NCI-H2107 treated with DMSO at 0.1 percent for 48 hours (cell line): ENCODE measurements around the gene TRIM44.
A peak's percentile ranks its signal among the peaks of the same experiment; 100 is the strongest.

Experiments
- DNase-seq: peaks from one replicate; lab custom pipeline; 2025; ENCODE audit not compliant: unreplicated experiment; lab: John Stamatoyannopoulos, UW

TRIM44 gene

DNA sequence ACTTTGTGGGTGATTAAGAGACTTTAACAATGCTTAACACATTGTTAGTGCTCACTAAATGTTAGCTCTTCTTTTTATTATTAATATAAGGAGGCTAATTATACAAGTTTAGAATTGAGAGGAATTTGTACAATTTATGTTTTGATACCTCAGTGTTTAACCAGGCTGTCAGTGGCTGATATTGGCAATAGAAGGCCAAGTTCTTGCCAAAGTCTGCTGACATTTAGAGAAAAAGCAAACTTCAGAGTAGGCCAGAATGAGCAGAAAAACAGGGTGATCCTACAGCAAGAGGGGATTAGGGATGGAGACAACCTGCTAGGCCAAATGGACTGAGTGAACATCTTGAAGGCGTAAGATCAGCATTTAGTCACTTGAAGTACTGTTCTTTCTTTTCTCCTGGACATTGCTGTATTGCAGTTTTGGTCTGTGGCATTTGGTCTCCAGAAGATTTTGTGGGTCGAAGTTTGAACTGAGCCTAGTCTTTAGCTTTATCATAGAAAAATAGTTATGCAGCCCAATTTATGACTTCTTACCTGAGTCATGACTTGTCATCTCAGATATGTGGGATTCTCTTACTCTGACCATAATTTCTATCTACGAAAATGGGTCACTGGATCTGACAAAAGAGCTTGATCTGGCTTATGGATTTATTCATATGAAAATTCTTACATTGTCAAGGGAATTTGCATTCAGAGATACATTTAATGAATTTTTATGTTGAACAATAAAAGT is 9.0 kb downstream of the TRIM44 start:
- DNase-seq, result no peak

DNA sequence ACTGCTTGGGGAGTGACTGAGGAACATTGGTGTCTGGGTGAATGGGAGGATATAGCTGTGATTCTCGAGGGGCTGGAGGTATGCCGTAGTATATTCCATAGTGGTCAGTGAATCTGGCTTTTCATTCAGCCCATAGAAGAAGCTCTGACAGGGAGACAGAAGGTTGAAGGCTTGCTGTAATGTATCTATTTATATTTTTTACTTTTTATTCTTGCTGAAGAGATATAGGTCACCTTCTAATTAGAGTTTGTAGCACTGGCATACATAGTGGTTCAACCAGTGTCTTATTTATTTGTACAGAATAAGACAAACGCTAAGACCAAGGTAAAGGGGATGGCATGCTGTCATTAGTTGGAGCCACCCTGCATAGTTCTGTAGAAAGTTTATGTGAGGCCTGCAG is 10.0 kb downstream of the TRIM44 start:
- no peak for DNase-seq

DNA sequence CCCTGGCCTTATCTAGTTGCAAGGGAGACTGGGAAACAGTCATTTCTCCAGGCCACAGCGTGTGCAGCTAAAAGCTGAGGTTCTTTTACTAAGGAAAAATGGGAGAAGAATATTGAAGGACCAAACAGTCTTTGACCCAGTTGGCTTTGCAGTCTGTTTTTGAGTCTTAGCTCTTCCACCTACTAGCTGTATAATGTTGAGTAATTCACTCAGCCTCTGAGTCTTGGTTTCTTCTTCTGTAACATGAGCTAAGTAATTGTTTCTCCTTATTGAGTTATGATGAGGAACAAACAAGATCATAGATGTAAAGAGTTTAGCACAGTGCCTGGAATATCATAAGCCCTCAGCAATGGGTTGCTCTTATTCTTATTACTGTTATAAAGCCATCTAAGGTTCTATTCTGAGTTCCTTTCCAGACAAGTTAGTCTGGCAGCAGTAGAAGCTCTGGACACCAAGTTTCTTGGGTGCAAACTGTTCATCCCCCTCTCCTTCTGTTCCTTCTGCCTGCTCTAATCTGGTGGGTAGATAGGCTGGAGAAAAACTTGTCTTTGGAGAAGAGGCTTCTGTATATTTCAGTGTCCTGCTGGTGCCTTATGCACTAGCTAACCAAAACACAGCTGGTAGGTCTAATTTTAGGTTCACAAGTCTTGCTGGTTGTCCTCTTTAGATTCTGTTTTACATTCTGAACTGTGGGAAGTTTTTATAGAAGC is 13.5 kb downstream of the TRIM44 start:
- no peak for DNase-seq

DNA sequence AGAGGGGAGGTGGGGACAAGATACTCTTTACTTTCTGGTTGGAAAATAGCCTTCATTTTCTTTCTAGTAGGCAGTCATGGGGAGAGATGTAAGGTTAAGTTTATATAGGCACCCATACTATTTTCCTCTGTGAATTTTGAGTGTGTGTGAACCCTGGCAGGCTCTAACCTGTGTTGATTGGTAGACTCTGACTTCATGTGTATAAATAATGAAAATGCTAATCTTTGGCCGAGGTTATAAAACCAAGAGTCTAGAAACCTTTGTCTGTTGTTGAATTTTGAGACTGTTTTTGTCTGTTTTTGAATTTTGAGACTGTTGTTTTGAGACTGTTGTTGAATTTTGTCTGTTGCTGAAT is 14.0 kb downstream of the TRIM44 start:
- DNase-seq, result no peak

DNA sequence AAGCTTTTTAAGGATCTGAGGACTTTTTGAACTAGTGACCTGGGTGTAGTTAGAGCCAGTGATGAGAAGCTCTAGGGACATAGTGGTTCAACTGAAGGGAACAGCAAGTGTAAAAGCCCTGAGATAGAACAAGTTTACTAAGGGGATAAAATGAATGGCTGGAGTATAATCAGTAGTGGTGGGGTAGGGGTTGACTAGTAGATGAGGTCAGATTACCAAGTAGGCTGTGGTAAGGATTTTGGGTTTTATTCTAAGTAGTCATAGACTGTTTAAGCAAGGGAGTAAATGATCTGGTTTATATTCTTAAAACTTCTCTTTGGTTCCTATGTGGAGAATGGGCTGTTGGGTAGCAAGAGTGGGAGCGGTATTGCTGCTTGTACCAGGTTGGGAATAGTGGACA is 15.3 kb downstream of the TRIM44 start:
- DNase-seq, result no peak

DNA sequence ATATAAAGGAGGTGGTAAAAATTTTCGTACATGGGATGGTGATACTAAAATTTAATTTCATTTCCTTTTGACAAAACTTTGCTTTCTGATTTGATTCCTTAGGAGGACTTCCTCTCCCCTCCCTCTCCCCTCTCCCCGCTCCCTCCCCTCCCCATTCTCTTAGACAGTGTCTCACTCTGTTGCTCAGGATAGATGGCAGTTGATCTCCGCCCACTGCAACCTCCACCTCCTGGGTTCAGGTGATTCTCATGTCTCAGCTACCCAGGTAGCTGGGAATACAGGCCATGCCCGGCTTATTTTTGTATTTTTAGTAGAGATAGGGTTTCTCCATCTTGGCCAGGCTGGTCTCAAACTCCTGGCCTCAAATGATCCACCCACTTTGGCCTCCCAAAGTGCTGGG is 15.9 kb downstream of the TRIM44 start:
- DNase-seq, result no peak

DNA sequence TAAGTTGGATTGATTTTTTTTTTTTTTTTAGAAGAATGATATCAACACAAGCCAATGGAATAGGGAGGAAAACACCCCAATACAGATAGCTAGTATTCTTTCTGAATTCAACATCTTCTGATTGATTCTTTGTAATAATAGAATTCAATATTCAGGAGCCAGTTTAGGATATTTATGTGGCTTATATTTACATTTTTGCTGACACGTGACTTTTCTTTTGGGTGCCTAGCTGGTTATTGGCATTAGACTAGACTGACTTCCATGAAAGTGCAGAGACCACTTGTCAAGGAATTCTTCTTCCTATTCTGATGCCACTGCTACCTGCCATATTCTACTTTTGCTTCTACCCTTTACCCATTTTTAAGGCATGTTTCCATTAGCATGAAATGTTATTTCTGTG is 16.4 kb downstream of the TRIM44 start:
- no peak for DNase-seq

DNA sequence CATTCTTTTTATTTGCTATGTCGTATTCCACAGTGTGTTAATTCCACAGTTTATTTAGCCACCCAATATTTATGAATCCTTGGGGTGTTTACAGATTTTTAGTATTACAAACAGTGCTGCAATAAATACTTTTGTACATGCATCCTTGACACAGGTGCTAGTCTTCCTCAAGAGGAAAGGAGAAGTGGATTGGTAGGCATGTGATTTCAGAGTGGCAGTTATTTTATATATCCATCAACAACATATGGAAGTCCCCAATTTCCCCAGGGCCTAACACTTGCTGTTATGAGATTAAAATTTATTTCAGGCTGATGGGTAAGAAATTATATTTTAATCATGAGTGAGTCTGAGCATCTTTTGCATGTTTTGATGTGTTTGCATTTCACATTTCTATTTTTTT is 17.9 kb downstream of the TRIM44 start:
- no peak for DNase-seq

DNA sequence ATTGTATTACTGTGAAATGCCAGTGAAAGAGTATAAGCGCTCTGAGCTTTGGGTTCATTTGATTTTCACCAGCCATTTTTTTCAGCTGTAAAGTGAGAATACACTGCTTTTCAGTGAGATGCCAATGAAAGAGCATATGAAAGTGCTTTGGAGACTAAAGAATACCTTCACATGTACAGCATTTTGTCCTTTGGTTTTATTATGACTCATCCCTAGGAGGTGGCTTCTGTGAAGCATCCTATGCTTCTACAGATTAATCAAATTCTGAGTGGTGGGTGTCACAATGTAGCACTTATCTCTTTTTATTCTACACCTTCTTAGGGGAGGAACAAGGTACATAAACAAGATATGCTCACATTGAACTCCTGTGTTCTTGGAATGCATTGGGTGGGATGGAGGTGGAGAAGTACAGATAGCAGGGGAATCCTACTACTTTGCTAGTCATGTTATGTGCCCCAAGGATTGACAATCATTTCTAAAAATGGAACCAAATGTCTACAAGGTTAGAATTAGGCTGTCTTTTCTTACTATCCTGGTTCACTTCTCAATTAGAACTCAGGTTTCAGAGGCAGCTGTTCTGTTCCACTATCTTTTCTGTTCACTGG is 18.7 kb downstream of the TRIM44 start:
- no peak for DNase-seq

DNA sequence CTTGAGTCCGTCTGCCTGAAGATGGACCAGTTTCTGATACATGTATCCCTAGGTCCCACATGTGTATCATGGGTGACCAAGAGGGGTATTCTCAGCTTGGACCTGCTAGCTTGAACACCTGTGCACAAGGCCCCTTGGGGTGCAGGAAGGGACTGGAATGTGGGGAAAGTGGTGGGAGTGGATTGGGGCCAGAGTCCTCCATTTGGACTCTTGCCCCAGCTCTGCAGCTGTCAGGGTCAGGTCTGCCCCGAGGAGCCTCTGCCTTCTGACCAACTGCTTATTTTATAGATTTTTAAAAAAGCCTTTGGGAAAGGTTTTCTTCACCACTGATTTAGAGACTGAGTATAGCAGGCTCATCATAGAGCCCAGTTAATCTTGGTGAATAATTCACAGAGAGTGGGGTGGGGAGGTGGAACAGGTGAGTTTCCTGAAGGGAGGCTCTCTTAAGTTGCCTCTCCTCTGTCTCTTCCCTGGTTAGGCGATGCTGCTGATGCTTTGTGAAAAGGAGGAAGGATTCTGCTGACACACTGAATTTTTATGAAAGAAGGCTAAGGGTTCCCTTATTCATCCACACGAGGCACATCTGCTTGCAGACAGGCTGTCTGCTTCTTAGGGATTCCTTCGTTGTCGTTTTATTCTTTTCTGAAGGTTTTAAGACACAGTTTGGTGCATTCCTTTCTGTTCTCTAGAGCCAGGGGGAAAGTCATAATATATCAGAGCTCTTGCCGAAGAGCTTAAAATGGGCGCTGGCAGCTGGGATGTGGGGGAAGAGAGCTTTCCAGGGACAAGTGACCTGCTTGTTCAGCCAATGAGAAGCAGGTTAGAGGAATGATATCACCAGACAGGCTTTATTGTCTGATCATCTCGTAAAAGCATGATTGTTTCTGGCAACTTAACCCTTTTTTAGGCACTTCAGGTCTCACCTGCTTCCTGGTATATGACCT is 19.9 kb downstream of the TRIM44 start:
- DNase-seq, result peak; percentile 86

DNA sequence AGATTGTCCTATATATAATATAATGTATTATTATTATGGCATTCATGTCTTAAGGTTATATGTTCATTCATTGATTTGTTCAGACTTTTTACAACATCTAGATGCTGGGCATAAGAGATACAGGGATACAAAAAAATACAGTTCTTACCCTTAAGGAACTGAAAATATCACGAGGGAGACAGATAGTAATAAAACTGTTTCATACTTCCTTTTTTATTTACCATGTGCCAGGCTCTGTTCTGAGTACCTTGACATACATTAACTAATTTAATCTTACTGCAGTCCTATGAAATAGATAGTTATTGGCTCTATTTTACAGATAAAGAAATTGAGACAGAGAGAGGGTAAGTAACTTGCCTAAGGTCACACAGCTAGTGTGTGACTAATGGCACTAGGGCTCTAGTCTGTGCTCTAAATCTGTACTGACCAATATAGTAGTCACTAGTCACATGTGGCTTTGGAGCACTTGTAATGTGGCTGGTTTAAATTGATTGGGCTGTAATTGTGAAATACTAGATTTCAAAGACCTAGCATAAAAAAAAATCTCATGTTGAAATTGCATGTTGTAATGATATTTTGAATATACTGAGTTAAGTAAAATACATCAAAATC is 21.3 kb downstream of the TRIM44 start:
- no peak for DNase-seq

DNA sequence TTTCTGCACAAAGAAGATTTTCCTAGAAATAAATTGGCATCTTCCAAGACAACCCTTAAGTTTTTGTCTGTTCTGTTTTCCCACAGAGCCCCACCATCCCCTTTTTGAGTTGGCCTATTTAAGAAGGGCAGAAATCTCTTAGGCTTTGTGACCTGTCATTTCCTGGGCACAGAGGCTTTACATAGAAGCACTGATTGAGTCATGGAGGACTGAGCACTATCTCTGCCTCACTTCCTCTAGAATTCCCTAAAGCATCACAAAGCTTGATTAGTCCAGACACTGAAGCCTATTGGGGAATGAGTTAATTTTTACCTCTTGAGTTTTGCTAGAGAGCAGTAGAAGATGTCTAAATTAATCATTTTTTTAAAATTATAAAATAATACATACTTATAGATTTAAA is 25.4 kb downstream of the TRIM44 start:
- no peak for DNase-seq

DNA sequence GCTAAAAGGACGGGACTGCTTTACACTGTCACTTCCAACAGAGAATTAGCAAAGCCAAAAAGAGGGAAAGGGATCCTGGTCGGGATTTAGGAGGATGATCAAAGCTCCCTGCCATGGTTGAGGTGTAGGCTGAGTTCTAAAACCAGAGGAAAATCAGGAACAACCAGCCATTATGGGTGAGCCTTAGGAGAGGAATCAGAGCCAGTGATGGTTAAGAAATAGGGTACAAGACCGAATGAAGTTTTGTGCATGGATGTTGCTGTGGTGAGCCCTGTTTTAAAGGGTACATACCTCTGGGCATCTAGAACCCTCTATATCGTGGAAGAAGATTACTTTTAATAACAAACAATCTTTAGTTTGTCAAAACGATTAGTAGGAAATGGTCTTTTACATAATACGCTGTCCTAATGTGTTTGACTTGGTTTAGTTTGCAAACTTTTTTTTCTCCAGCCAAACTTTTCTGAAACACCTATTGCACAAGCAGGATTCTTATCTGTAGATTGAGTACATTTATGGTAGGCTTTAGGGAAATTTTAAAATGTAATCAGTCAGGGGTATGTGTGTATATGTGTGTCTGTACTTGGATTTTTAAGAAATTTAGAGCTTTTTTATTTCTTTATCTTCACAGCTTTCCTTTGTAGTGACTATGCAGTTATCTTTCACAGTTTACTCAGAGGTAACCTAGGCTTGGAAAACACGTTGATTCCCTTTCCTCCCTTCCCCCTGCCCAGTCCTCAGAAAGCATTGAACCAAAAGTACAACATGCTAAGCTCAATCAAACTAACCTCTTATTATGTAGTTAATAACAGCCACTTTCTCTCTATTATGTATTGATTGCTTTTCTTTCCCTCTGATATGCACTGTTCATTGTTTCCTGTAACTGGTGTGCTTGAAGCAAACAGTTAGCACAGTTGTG is 26.8 kb downstream of the TRIM44 start:
- DNase-seq, result no peak

DNA sequence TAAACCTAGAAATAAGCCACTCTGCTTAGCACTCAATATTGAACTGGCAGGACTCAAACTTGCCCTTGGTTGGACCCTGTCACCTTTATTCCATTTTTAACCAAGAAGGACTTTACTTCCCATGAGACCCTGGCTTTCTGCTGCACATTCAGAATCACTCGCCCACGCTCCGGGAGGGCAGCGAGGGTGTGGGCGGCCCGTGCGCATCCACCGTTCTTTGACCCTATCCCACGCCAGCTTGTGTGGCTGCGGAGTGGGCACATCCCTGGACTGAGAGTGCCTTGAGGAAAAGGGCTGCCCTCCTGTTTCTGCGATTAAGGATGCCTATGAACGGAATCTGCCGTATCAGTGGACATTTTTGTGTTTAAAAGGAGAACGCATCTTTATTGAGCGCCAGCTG is 39.6 kb downstream of the TRIM44 start:
- no peak for DNase-seq

DNA sequence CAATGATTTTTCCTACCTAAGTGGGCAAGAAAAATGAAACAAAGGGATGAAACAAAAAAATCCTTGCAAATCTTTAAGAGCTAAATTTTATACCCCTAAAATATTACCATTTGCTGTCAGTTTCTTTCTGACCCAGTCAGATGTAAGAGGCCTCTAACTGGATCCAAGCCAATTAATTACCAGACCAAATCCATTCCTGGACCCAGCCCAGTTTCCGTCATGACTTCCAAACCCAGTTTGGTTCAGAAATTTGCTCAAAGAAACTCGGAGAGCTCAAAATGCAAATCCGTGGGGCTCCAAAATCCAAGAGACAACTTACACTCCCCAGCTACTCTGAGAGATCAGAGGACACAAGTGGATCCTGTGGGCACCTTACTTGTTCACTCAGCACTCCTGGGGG is 46.8 kb downstream of the TRIM44 start:
- DNase-seq, result no peak

DNA sequence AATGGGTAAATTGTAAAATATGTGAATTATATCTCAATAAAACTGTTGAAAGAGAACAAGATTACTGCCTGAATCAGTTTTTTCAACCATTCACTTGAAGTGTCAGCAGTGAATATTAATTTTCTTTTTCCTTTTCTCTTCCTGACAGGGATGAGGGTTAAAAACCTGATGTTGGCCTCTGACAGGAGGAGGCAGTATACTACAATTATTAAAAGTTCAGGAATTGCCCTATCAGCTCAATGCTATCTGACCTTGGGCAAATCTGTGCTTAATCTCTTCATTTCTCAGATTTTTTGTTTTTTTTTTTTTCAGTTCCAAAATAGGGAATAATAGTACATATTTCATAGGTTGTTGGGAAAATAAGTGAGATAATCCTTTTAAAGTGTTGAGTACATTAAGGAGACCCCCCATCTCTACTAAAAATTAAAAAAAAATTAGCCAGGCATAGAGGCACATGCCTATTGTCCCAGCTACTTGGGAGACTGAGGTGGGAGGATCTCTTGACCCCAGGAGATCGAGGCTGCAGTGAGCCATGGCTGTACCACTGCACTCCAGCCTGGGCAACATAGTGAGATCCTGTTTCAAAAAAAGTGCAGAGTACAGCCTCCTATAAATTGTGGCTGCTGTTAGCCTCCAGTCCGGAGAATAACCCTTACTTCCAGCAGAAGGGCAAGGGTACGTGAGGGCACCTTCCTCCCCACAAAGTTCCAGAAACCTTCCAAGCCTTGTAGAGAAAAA is 48.8 kb downstream of the TRIM44 start:
- no peak for DNase-seq

DNA sequence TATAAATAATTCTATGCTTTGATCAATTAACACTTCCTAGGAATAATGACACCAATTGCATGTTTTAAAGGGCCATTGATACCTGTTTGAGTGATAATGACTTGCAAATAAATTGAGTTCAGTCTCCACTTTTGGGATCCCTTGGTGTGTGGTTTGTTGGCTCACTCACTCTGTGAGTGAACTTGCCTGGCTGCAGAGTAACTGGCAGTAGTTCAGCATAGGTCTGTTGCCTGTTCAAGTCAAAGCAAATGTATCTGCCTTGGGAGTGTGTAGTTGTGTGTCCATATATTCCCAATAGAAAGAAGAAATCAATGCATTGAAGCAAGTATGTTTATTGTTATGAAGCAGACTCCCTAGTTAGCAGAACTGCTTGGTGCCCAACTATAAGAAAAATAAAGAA is 49.3 kb downstream of the TRIM44 start:
- no peak for DNase-seq

DNA sequence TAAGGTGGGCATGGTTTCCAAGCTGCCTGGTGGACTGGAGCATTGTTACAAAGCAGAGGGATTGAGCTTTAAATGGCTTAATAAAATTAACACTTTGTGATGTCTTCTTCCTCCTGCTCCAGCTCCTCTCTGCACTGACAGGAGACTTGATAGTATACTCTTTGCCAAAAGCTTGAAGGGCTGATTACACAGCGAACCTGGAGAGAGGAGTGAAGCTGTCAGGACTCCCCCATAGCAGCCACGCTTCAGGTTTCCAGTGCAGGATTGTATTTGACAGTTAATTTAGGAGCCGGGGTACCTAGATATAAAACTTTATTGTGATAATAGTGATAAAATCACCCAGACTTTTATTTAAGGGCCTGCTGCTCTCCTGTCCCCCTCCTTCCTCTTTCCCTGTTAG is 50.0 kb downstream of the TRIM44 start:
- no peak for DNase-seq

DNA sequence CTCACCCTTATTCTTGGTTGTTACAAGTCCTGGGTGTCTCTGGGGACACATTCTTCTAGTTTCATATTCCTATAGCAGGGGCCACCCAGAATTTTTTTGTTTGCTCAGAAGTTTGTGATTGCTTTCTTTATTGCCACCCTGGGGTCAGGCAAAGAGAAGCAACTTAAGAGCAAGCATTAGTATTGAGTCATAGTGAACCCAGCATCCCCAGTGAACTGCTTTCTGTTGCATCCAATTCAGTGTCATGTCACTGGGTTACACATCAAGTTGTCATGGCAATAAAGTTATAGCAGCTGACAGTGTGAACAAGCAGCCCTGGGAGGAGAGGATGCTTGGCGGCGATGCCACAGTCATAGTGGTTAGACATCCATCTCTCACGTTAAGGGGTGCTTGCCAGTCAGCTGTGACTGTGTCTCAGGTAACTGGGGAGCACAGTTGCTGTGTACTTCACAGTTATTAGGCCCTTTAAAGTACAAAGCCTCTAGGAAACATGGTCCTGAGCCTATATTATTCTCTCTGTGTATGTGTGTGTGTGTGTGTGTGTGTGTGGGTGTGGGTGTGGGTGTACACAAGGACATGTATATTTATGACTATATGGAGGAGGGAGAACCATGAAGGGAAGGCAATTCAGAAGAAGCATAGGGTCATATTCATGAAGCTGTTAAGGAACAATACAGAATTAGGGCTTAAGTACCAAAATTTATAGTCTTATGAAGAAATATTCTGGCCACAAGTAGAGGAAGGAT is 52.5 kb downstream of the TRIM44 start:
- DNase-seq, result no peak
